HUDEP-2 (cell line): ENCODE results near the gene CCDC90B.

Experiments
- DNase-seq, 76 experiments: peaks; one replicate each; lab custom pipeline; 2025; ENCODE audit not compliant: unreplicated experiment in 76 of 76; lab: John Stamatoyannopoulos, UW

The CCDC90B gene

DNA sequence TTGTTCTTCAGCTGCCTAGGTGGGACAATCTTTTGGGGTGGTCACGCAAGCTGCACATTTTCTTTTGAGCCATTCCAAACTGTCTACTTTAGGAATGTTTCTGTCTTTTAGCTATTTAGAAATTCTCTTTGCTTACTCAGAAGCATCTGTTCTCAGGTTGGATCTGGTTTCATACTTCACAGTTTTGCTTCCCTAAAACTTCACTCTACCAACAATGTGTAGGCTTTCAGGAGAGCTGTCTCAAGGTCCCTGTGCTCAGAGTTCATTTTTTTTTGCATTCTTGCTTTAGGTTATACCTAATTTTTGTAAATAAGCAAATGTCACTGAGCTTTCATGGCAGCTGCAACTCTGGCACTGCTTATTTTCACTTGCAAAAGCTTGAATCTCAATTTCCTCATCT is 36.7 kb downstream of the CCDC90B start:
- DNase-seq: no peak

DNA sequence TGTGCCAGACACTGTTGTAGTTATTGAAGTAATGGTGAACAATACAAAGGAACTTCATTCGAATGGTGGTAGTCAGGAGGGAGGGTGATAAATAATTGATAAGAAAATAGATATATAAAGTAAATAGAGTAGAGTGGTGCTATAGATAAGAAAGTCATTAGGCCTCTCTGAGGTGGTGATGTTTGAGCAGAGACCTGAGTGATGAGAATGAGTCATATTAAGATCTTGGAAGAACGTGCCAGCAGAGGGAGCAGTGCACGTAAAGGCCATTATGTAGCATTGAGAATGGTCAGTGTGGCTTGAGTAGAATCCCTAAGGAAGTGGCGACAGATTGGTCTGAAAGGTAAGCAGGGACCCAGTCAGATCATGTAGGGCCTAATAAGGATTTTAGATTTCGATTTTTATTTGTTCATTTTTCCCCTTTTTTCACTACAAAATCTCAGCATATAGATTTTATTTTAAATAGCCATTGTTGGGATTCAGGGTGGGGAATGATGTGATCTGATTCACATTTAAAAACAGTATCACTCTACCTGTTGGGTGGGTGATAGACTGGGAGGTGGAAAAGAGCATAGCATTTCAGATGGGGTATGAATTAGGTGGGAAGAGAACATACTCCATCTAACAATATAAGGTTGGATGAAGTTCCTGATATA is 44.7 kb downstream of the CCDC90B start:
- DNase-seq: peak in 37 of 76 experiments; percentile 2 to 56 (median 16)

DNA sequence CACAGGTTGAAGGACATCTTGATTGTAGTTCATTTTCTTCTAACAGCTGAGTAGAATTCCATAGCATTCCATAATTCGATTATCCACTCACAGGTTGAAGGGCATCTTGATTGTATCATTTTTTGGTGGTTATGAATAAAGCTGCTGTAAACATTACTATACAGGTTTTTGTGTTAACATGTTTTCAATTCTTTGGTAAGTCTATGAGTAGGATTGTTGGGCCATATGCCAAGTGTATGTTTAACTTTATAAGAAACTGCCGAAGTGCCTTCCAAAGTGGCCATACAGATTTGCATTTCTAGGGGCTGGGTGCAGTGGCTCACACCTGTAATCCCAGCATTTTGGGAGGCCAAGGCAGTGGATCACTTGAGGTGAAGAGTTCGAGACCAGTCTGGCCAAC is 48.1 kb downstream of the CCDC90B start:
- no peak for DNase-seq

DNA sequence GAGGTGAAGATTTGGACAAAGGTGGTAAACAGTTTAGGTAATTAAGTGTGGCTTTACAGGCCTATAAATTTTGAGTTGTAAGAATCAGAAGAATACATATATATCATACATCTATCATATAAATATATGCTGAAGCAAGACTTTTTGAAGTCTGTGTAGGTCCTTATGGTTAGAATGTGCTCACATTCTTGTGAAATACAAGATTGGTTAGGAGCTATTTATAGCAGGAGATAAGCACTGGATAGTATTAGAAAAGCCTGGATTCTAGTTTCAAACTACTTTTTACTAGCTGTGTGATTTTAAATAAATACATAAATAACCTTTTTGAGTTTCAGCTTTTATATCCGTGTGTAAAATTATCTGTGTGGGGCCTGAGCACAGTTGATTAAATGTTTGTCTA is 50.3 kb downstream of the CCDC90B start:
- no peak for DNase-seq

DNA sequence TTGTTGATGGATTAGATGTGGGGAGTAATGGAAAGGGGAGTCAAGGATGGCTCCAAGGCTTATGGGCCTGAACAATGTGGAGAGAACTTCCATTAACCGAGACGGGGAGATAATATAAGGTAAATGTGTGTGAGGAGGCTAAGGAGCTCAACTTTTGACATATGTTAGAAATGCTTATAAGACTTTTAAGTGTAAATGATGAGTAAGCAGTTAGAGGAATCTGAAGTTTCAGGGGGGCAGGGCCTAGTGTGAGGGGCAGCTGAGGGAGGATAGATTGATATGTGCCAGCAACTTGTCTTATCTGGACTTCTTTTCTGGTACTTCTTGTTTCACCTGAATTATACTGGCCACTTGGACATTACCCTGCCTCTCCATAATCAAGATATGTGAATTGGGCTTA is 62.7 kb downstream of the CCDC90B start:
- DNase-seq: no peak

DNA sequence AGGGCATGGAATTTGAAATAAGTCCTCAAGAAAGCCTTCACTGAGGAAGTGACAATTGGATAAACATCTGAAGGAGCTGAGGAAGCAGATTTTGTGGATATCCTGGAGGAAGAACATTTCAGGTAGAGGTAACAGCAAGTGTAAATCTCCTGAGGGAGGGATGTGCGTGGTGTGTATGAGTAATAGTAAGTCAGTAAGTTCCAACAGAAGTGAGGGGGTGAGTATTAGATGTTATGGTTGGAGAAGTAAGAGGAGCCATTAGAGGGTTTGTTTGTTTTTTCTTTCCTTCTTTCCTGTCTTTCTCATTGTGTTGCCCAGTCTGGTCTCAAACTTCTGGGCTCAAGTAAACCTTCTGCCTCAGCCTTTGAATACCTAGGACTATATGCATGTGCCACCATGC is 63.7 kb downstream of the CCDC90B start:
- DNase-seq: no peak

DNA sequence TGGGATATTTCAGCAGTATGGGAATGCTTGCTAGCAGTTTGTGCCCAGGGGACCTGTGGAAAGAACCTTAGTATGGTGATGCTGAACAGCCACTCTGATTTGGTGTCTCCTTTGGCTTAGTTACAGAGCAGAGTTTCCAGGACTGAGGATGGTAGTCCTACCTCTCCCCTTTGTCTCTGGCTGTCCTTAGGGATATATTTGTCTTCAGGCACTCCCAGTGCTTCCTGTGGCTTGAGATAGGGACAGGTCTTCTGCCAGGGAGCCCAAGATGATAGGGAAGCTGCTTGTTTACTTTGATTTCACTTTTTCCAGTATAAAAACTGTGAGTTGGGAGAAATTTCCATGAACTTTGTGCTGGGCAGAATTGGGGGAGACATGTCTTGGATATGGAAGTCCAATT is 64.5 kb downstream of the CCDC90B start:
- DNase-seq: no peak

DNA sequence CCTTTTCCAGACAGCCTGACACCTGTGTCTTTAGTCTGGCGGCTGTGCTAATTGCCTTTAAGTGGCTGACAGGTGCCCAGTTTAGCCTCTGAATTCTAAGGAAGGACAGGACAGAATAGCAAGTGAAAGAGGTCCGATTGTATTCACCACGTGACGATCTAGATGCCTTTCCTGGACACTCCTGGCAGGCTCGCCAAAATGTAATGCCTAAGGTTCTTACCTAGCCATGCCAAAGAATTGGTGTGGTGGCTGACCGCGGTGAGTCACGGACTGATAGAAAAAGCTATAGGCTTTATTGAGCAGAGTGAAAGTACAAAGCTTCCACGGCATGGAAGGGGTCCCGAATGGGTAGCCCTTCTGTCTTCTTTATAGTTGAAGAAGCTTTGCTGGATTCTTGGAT is 65.9 kb downstream of the CCDC90B start:
- no peak for DNase-seq

DNA sequence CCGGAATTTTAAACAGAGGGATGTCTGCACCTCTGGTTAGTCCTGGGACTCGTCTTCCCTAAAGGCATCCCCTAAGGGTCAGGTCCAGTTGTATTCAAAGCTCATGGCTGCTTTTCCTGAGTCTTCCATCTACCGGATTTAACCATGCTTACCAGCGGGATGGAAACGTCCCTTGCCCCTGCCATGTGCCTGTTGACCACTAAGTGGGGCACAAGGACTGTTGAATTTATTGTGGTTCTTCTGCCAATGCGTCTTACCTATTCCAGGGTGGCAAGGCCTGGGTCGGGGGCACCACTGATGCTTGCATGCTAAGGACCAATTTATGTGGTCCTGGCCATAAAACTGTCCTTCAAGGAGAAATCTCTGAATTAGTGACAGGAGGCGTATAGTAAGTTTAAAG is 67.1 kb downstream of the CCDC90B start:
- no peak for DNase-seq
